Measurements from ENCODE around the gene NBPF3.
"Not testable (repeated sequence)": the region's sequence is repeated elsewhere in the genome, so short reads cannot be mapped to it uniquely, and the experiment has no call there.

The NBPF3 gene

DNA sequence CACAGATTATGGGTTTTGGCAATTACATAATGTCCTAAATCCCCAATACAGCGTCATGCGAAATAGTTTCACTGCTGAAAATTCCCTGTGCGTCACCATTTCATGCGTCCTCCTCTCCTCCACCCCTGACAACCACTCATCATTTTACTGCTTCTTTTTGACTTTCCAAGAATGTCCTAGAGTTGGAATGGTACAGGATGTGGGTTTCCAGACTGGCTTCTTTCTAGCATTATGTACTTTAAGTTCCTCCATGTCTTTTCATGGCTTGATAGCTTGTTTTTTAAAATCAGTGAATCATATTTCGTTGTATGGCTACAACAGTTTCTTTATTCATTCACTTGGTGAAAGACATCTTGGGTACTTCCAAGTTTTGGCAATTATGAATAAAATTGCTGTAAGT lies 7.4 kb downstream of the NBPF3 start:
- ATAC-seq (ENCODE audit: insufficient read depth, low read depth) = no peak

DNA sequence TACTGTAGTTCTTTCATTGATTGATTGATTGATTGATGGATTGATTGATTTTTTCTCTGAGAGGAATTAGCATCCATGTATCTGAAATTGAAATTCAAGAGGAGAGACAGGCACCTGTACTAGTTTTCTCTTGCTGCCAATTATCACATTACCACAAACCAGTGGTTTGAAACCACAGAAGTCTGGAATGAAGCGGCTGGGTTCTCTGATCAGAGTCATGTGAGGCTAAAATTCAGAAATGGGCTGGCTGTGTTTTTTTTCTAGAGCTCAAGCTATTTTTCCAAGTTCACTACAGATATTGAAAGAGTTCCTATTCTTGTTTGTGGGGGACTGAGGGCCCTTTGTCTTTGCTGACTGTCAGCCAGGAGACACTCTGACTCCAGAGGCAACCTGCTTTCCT lies 10.0 kb downstream of the NBPF3 start:
- no peak overlapping the region for H2AFZ ChIP-seq (ENCODE audit: low read depth, low read length)
- DNase-seq = peak; percentile 43
- no peak for TF ChIP-seq EZH2 (IDR thresholded peaks at IDR 0.05; ENCODE audit: borderline replicate concordance, low read depth, low read length, severe bottlenecking)
- TF ChIP-seq, protein P1, sequence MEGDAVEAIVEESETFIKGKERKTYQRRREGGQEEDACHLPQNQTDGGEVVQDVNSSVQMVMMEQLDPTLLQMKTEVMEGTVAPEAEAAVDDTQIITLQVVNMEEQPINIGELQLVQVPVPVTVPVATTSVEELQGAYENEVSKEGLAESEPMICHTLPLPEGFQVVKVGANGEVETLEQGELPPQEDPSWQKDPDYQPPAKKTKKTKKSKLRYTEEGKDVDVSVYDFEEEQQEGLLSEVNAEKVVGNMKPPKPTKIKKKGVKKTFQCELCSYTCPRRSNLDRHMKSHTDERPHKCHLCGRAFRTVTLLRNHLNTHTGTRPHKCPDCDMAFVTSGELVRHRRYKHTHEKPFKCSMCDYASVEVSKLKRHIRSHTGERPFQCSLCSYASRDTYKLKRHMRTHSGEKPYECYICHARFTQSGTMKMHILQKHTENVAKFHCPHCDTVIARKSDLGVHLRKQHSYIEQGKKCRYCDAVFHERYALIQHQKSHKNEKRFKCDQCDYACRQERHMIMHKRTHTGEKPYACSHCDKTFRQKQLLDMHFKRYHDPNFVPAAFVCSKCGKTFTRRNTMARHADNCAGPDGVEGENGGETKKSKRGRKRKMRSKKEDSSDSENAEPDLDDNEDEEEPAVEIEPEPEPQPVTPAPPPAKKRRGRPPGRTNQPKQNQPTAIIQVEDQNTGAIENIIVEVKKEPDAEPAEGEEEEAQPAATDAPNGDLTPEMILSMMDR (IDR thresholded peaks at IDR 0.05; ENCODE audit: borderline replicate concordance, extremely low read depth, low read length, poor library complexity, severe bottlenecking) = no peak
- H3K4me3 ChIP-seq (ENCODE audit: low read depth in 1 of 2, low read length in 2 of 2) = no peak overlapping the region
- H3K9me3 ChIP-seq (ENCODE audit: insufficient read depth, low read length, severe bottlenecking) = no peaks in the 10 kb centered on the region
- peaks cover 37% of the 10 kb centered on the region for H3K4me1 ChIP-seq (ENCODE audit: insufficient read depth, low read length)
- no peaks in the 10 kb centered on the region for H3K27me3 ChIP-seq (ENCODE audit: insufficient read depth, low read length, poor library complexity)
- H3K79me2 ChIP-seq (ENCODE audit: insufficient read depth, low read length) = no peaks in the 10 kb centered on the region
- H4K20me1 ChIP-seq (ENCODE audit: insufficient read depth, low read length) = no peaks in the 10 kb centered on the region
- H3K9ac ChIP-seq (ENCODE audit: low read depth, low read length) = no peak overlapping the region
- H3K27ac ChIP-seq (ENCODE audit: low read length) = no peak overlapping the region
- no peaks in the 10 kb centered on the region for H3K36me3 ChIP-seq (ENCODE audit: insufficient read depth, low read length)
- H3K4me2 ChIP-seq (ENCODE audit: insufficient read depth, low read length) = no peak overlapping the region
- no peak for ATAC-seq (ENCODE audit: insufficient read depth, low read depth)

More for the DNA sequence above, 7.4 kb downstream of the NBPF3 start:
- Histone ChIP-seq H3K36me3 (ENCODE audit: insufficient read depth, low read length) (no peaks in the 10 kb centered on the region), H3K27ac (ENCODE audit: low read length) (no peak overlapping the region), H3K4me3 (ENCODE audit: low read depth in 1 of 2, low read length in 2 of 2) (no peak overlapping the region), H3K4me1 (ENCODE audit: insufficient read depth, low read length) (peaks cover 13% of the 10 kb centered on the region), H3K27me3 (ENCODE audit: insufficient read depth, low read length, poor library complexity) (no peaks in the 10 kb centered on the region), H3K4me2 (ENCODE audit: insufficient read depth, low read length) (no peak overlapping the region), H4K20me1 (ENCODE audit: insufficient read depth, low read length) (no peaks in the 10 kb centered on the region), H3K9me3 (ENCODE audit: insufficient read depth, low read length, severe bottlenecking) (no peaks in the 10 kb centered on the region), H3K79me2 (ENCODE audit: insufficient read depth, low read length) (no peaks in the 10 kb centered on the region), H2AFZ (ENCODE audit: low read depth, low read length) (no peak overlapping the region), H3K9ac (ENCODE audit: low read depth, low read length) (no peak overlapping the region)
- no peak for TF ChIP-seq EZH2 (IDR thresholded peaks at IDR 0.05; ENCODE audit: borderline replicate concordance, low read depth, low read length, severe bottlenecking)
- TF ChIP-seq, protein P1 (IDR thresholded peaks at IDR 0.05; ENCODE audit: borderline replicate concordance, extremely low read depth, low read length, poor library complexity, severe bottlenecking) = no peak
- no peak for DNase-seq

DNA sequence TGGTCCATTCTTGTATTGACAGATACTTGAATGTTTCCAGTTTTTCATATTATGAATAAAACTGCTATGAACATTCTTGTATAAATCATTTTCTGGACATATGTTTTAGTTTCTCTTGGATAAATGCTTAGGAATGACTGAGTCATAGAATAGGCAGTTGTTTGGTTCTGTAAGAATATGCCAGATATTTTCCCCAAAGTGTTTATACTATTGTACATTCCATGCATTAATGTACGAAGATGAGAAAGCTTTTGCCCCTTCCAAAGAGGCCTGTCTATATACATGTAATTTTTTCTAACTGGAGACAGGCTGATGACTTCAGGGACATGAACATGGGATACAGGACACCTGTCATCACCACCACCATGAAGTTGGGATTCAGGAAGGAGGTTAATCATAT lies 11.3 kb downstream of the NBPF3 start:
- DNase-seq (no peak), ATAC-seq (ENCODE audit: insufficient read depth, low read depth) (no peak)
- Histone ChIP-seq H3K27me3 (ENCODE audit: insufficient read depth, low read length, poor library complexity) (no peaks in the 10 kb centered on the region), H3K9ac (ENCODE audit: low read depth, low read length) (no peak overlapping the region), H2AFZ (ENCODE audit: low read depth, low read length) (no peak overlapping the region), H4K20me1 (ENCODE audit: insufficient read depth, low read length) (no peaks in the 10 kb centered on the region), H3K4me3 (ENCODE audit: low read depth in 1 of 2, low read length in 2 of 2) (no peak overlapping the region), H3K27ac (ENCODE audit: low read length) (no peak overlapping the region), H3K36me3 (ENCODE audit: insufficient read depth, low read length) (no peaks in the 10 kb centered on the region), H3K4me1 (ENCODE audit: insufficient read depth, low read length) (peaks cover 37% of the 10 kb centered on the region), H3K9me3 (ENCODE audit: insufficient read depth, low read length, severe bottlenecking) (no peaks in the 10 kb centered on the region), H3K4me2 (ENCODE audit: insufficient read depth, low read length) (no peak overlapping the region), H3K79me2 (ENCODE audit: insufficient read depth, low read length) (no peaks in the 10 kb centered on the region)
- TF ChIP-seq EZH2 (IDR thresholded peaks at IDR 0.05; ENCODE audit: borderline replicate concordance, low read depth, low read length, severe bottlenecking) = no peak
- TF ChIP-seq, protein P1 (IDR thresholded peaks at IDR 0.05; ENCODE audit: borderline replicate concordance, extremely low read depth, low read length, poor library complexity, severe bottlenecking) = no peak

DNA sequence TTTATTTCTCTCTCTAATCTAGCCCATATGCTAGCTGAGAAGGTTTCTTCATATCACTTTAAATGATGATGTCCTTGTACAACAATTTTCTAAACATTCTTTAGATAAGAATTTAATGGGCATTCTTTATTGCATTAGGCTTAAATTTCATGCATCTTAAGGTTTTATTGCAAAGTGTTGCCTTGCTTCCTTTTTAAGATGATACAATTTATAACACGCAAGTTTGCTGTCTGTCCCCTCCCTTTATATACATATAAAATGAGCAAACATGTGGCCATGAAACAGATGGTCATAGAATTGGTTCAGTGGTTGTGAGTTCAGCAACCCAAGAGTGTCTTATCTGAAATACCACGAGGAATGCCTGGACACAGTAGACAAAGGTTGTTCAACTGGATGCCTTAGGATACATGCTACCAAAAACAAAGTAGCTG lies 12.1 kb downstream of the NBPF3 start:
- Histone ChIP-seq H3K36me3 (ENCODE audit: insufficient read depth, low read length) (no peaks in the 10 kb centered on the region), H4K20me1 (ENCODE audit: insufficient read depth, low read length) (no peaks in the 10 kb centered on the region), H3K27me3 (ENCODE audit: insufficient read depth, low read length, poor library complexity) (no peaks in the 10 kb centered on the region), H3K4me2 (ENCODE audit: insufficient read depth, low read length) (no peak overlapping the region), H3K4me1 (ENCODE audit: insufficient read depth, low read length) (peaks cover 37% of the 10 kb centered on the region), H3K79me2 (ENCODE audit: insufficient read depth, low read length) (no peaks in the 10 kb centered on the region), H3K27ac (ENCODE audit: low read length) (no peak overlapping the region), H3K9ac (ENCODE audit: low read depth, low read length) (no peak overlapping the region), H3K4me3 (ENCODE audit: low read depth in 1 of 2, low read length in 2 of 2) (no peak overlapping the region), H3K9me3 (ENCODE audit: insufficient read depth, low read length, severe bottlenecking) (no peaks in the 10 kb centered on the region), H2AFZ (ENCODE audit: low read depth, low read length) (no peak overlapping the region)
- ATAC-seq (ENCODE audit: insufficient read depth, low read depth) (no peak), DNase-seq (no peak)
- TF ChIP-seq EZH2 (IDR thresholded peaks at IDR 0.05; ENCODE audit: borderline replicate concordance, low read depth, low read length, severe bottlenecking) = no peak
- TF ChIP-seq, protein P1 (IDR thresholded peaks at IDR 0.05; ENCODE audit: borderline replicate concordance, extremely low read depth, low read length, poor library complexity, severe bottlenecking) = no peak

DNA sequence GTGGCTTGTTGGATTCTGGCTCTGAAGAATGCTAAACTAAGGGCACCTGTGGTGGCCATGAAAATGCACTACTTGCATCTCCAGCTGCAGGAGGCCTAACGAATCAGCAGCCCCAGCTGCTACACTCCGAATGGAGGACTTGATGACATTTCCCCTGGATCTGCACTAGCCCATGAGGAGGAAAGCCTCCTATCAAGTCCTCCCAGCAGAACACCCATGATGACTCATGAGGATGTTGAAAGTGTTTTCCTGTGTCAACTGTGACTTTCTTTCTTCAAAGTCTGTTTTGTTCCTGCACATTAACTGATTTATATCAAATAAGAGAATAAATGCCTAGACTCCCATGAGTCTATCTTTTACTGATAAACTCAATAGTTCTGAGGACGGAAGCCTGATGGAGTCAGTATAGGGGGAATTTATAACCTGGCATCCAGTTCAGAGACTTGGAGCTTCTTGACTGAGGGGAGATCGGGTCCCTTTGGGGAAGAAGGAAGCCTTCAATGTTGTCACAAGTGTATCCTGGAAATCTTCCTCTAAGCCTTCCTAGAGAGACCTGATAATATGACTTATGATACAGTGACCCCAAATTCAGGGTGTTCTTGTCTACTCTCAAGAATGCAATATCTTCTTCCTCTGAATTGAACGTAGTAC lies 14.2 kb downstream of the NBPF3 start:
- H3K27me3 ChIP-seq (ENCODE audit: insufficient read depth, low read length, poor library complexity); H3K4me3 ChIP-seq (ENCODE audit: low read depth in 1 of 2, low read length in 2 of 2); H3K9ac ChIP-seq (ENCODE audit: low read depth, low read length); H3K9me3 ChIP-seq (ENCODE audit: insufficient read depth, low read length, severe bottlenecking); H3K4me2 ChIP-seq (ENCODE audit: insufficient read depth, low read length); H3K36me3 ChIP-seq (ENCODE audit: insufficient read depth, low read length); H2AFZ ChIP-seq (ENCODE audit: low read depth, low read length); H4K20me1 ChIP-seq (ENCODE audit: insufficient read depth, low read length); H3K79me2 ChIP-seq (ENCODE audit: insufficient read depth, low read length): not testable (repeated sequence)
- Histone ChIP-seq H3K27ac (ENCODE audit: low read length) (peak overlapping the region; percentile 73), H3K4me1 (ENCODE audit: insufficient read depth, low read length) (peaks cover 37% of the 10 kb centered on the region)
- DNase-seq = peak; percentile 70
- peak; percentile 99 for ATAC-seq (ENCODE audit: insufficient read depth, low read depth)
